GM21786 (cell line): Measurements from ENCODE around the gene MCRIP1.

Experiments used
- ATAC-seq: cut with Tn5 transposase; IDR thresholded peaks from one replicate; pipeline ENCODE4 v1.9.1; 2021; ENCODE audit not compliant: unreplicated experiment

MCRIP1 gene

DNA sequence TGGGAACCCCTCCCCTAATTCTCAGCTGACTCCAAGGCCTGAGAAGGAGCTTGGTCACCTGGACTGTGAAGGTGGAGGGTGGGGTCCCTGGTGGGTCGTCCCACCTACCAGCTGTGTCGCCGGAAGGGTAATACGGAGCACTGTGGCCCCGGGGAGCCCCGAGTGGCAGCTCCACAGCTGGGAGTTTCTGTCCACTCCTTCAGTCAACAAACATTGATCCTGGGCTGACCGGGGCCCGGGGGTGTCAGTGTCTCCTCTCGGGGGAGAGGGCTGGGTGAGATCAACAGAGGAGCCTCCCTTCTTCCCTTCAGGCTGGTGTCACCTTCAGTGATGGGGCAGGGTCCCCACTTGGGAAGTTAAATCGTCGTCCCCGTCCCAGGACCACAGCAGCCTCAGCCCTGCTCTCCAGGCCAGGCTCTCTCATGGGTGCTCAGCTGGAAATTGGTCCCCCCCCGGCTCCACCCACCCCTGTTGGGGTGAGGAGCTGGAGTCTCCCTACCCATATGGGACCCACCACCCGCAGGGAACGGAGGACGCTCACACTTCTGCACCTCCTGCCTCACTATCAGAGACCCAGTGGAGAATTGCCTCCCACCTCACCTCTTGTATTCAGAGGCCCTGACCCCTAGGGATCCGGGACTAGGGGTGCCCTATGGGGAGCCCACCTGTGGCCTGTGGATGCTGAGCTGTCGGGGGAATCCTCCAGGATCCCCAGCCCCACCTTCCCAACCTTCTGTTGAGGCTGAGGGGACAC is 27.2 kb downstream of the MCRIP1 start:
- no peak for ATAC-seq

GRCh38 chr17:81804559-81805399 is 28.3 kb downstream of the MCRIP1 start:
- ATAC-seq: no peak

DNA sequence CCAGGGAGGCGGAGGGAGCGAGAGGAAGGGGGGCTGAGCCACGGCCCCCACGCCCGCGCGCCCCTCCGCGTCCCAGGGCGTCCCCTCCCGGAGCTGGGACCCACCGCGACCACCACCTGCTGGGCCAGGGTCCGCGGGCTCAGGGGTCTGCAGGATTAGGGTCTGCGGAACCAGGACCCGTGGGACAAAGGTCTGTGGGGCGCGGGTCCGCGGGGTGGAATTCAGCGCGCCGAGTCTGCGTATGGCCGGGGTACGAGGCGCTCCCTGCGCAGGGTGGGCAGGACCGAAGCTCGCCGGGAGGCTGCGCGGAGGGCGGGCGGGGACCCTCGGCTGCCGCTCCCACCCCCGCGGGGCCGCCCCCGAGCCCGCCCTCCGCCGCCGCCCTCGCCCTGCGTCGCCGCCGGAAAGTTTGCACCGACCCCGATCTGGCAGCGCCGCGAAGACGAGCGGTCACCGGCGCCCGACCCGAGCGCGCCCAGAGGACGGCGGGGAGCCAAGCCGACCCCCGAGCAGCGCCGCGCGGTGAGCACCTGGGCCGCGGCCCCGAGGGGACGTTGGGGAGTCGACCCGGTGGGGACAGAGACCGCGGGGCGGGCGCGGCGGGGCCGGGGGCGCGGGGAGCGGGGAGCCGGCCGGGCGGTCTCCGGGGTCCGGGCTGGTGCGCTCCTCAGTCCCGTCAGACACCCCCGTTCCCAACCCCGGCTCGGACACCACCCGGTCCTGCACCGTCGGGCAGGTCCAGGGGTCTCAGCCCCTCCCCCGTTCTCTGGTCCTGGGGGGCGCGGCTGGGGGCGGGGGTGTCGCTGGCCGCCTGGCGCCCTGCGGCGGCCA is 29.1 kb downstream of the MCRIP1 start, which contains the start of gene GCGR:
GCGR (plus strand) TSS at position 423 of the 831 bp plus-strand sequence. CDS start 4,869 bp downstream, outside the sequence.
- ATAC-seq: no peak

DNA sequence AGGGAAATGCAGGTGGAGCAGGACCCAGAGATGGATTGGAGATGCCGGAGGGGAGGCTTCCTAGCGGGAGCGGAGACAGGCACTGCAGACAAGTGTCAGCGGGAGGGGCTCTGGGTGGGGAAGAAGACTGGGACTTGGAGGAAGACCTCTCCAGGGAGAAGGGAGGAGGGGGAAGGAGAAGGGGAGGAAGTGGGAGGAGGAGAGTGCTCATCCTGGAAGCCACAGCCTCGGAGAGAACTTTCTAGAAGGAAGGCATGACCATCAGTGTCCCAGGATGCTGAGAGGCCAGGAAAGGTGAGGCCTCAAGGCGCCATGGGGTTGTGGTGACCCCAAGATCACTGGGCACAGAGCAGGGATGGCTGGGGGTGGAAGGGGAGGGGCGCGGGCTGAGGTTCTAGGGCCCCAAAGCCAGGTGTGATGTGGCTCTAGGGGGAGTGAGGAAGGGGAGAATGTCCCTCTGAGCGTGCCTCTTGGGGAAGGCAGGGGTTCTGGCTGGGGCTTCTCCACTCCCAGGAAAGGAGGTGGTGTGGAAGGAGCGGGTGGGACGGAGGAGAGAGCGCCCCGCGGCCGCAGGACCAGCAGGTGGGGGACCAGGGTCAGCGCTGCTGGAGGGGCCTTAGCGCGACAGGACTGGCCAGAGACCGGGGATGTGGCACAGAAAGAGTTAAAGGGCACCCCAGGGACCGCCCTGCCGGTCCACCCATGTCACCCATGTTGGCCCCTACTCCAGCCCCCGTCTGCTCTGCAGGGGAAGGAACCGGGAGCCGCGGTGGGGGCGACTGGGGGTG is 30.0 kb downstream of the MCRIP1 start:
- no peak for ATAC-seq

- ATAC-seq: no peak
Observed at GRCh38 chr17:81802048-81802758, 30.9 kb downstream of the MCRIP1 start.

GRCh38 chr17:81801327-81801726 is 31.8 kb downstream of the MCRIP1 start:
- ATAC-seq: no peak

DNA sequence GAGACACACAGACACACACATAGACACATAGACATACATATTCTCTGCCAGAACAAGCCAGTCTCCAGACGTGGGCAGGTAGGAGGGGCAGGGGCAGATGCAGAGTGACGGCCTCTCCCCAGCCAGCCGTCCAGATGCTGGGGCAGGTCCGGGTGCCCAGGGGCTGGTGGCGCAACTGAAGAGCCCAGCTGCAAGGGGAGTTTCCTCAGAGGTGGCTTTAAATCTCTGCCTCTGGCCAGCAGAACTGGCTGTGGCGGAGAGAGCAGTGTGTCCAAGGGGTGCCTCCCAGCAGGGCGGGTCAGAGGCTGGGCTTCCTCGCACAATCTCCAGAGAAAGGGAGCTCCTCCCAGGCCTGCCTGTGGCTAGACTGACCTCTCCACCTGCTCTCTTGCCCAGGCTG is 38.6 kb downstream of the MCRIP1 start:
- ATAC-seq: no peak

- no peak for ATAC-seq
Observed at GRCh38 chr17:81794074-81794476, 39.0 kb downstream of the MCRIP1 start.

- ATAC-seq: no peak
Observed at GRCh38 chr17:81792675-81793615, 40.1 kb downstream of the MCRIP1 start.
